Lower lobe of right lung (tissue), 2 donors: ENCODE results near the gene QRICH2. TPM values are rescaled to one million over a fixed set of nuclear protein-coding genes. Genes with fewer than 3 reads are reported as not detected.
"Not testable (repeated sequence)": the region's sequence is repeated elsewhere in the genome, so short reads cannot be mapped to it uniquely, and the experiment has no call there.

ENCODE experiments used
- ATAC-seq, 2 donors: fragments of 200-7000 bp; cut with Tn5 transposase; one replicate each; pipeline ENCODE4 v1.9.1; 2020 to 2022; ENCODE audit warnings: mild to moderate bottlenecking in 2 of 2, moderate library complexity in 2 of 2
- DNase-seq: peaks from one replicate; pipeline ENCODE4 v3.0.0-alpha.2; 2020
- H3K27ac ChIP-seq: fragments of 200-600 bp; one replicate; pipeline ENCODE4 v1.8.0; 2022
- H3K27me3 ChIP-seq: fragments of 200-600 bp; one replicate; pipeline ENCODE4 v1.8.0; 2022; ENCODE audit warnings: low read depth
- H3K36me3 ChIP-seq: fragments of 200-600 bp; one replicate; pipeline ENCODE4 v1.8.0; 2022; ENCODE audit warnings: mild to moderate bottlenecking
- H3K4me1 ChIP-seq: fragments of 200-600 bp; one replicate; pipeline ENCODE4 v1.8.0; 2022
- H3K4me3 ChIP-seq: fragments of 200-600 bp; one replicate; pipeline ENCODE4 v1.8.0; 2022; ENCODE audit warnings: mild to moderate bottlenecking
- H3K9me3 ChIP-seq: fragments of 200-600 bp; one replicate; pipeline ENCODE4 v1.8.0; 2022
- intact Hi-C: fragments of 100-400 bp; cut with DNase I; formaldehyde crosslinking; loops from one replicate; pipeline ENCODE4 v1.11.0; 2022
- total RNA-seq: library from RNA; stranded (reverse); fragmentation: NEBNext Ultra II Directional; extraction: Animal tissue kit (Norgen Biotek cat#: 25700); gene quantifications from one replicate; pipeline ENCODE4 v1.2.1, GENCODE V29; 2021
- TF ChIP-seq, protein P1 (sequence below): fragments of 200-600 bp; IDR thresholded peaks from one replicate; pipeline ENCODE4 v1.8.0; 2022; ENCODE audit warnings: antibody characterized with exemption, mild to moderate bottlenecking
- donor health status: DM: no; HTN: yes; CAD: no; lungs with severe emphysema.

The QRICH2 gene
- total RNA-seq, 1 donor from 2014 or later = 4.5 TPM

DNA sequence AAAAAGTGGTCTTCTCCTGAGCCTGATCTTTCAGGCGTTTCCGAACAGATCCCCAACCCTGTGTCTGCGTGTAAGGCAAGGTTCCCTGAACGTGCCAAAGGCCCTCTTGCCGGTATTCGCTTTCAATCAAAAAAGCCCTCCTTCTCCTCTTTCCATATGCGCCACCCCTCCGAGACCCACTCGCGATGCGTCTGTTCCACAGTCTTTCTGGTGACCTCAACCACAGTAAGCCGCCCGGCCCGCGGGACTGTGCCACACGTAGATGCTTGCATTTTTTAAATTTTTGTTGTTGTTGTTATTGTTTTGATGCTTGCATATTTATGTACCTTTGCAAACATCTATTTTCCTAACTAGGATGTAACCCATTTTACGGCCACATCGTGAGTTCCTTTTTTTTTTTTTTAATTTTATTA lies 46.2 kb upstream of the QRICH2 start:
- no peaks in the 10 kb centered on the region for H3K36me3 ChIP-seq
- TF ChIP-seq, protein P1, sequence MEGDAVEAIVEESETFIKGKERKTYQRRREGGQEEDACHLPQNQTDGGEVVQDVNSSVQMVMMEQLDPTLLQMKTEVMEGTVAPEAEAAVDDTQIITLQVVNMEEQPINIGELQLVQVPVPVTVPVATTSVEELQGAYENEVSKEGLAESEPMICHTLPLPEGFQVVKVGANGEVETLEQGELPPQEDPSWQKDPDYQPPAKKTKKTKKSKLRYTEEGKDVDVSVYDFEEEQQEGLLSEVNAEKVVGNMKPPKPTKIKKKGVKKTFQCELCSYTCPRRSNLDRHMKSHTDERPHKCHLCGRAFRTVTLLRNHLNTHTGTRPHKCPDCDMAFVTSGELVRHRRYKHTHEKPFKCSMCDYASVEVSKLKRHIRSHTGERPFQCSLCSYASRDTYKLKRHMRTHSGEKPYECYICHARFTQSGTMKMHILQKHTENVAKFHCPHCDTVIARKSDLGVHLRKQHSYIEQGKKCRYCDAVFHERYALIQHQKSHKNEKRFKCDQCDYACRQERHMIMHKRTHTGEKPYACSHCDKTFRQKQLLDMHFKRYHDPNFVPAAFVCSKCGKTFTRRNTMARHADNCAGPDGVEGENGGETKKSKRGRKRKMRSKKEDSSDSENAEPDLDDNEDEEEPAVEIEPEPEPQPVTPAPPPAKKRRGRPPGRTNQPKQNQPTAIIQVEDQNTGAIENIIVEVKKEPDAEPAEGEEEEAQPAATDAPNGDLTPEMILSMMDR = no peak
- no peaks in the 10 kb centered on the region for H3K27me3 ChIP-seq
- no peaks in the 10 kb centered on the region for H3K9me3 ChIP-seq
- peaks cover 21% of the 10 kb centered on the region for H3K4me1 ChIP-seq
- DNase-seq = peak; percentile 51
- peak overlapping the region; percentile 95 for H3K4me3 ChIP-seq
- peak overlapping the region; percentile 89 for H3K27ac ChIP-seq
- ATAC-seq = no peak
- intact Hi-C loops = no loop called here

DNA sequence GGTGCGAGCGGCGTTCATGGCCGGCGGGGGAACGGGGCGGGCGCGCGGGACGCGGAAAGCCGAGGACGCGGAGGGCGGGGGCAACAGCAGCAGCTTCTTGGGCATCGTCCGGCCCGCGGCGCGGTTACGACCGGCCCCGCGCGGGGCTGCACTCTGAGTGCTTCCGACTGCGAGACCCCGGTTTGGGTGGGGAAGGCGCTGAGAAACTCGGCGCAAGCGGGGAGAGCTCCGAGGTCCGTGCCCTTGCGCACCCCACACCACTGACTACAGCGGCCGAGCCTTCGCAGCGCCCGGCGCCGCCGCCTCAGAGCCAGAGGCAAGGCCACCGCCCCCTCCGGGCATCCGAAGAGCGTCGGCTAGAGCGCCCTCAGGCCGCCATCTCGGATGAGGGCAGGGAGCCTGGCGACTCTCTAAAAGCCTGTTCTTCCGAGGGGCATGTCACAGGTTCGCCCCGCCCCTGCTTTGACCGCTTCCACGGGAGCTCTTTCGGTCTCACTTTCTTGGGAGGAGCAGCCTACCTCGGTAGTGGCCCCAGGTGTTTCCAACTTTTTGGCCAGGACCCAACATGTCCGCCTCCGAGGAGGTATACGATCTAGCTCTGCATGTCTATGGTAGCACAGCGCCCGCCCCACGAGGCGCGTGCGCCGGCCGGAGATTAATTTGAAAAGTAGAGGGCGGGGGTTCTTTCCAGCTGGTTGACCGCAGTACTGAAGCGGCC lies 45.7 kb upstream of the QRICH2 start, which contains the start of gene PRPSAP1:
PRPSAP1 (minus strand) TSS at position 318 of the 718 bp plus-strand sequence; CDS start at position 105, 213 bp downstream.
- TF ChIP-seq, protein P1 = peak; percentile 66
- DNase-seq (peak; percentile 93), ATAC-seq (peak; percentile 98 to 99)
- Histone ChIP-seq H3K4me3 (peak within 1 kb of the TSS; percentile 95), H3K27ac (peak within 1 kb of the TSS; percentile 89), H3K27me3 (no peaks in the 10 kb centered on the region), H3K36me3 (no peaks in the 10 kb centered on the region), H3K4me1 (peaks cover 21% of the 10 kb centered on the region), H3K9me3 (no peaks in the 10 kb centered on the region)
- intact Hi-C loops = no loop called here

DNA sequence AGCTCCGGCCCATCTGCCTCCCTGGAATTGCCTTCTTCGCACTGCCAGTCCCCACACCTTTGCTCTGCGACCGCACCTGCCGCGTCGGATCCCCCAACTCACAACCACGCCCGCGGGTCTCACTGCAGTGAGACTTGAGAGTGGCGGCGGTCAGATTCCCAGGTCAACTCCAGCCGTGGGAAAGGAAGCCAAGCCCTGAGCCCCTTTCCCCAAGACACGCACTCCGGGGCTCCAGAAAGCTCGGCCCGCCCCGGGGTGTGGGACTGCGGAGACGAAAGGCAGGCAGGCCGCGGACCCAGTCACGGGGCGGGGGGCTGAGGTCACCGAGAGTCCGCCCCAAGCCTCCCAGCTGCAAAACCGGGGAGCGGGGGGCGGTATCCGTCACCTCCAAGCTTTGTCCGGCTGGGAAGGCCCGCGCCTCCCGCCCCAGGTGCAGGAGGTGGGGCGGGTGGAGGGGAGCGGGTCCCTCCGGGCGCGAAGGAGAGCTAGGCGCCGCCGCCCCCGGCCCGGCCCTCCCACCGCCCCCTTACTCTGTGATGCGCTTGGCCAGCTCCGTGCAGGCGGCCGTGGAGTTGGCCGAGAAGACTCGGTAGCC lies 45.0 kb upstream of the QRICH2 start:
- Histone ChIP-seq H3K27me3 (no peaks in the 10 kb centered on the region), H3K27ac (peak overlapping the region; percentile 89), H3K36me3 (peaks cover 5% of the 10 kb centered on the region), H3K4me3 (peak overlapping the region; percentile 95), H3K4me1 (peaks cover 21% of the 10 kb centered on the region), H3K9me3 (no peaks in the 10 kb centered on the region)
- TF ChIP-seq, protein P1 = no peak
- DNase-seq = peak; percentile 58
- intact Hi-C loops = no loop called here
- ATAC-seq = peak; percentile 51 to 67

DNA sequence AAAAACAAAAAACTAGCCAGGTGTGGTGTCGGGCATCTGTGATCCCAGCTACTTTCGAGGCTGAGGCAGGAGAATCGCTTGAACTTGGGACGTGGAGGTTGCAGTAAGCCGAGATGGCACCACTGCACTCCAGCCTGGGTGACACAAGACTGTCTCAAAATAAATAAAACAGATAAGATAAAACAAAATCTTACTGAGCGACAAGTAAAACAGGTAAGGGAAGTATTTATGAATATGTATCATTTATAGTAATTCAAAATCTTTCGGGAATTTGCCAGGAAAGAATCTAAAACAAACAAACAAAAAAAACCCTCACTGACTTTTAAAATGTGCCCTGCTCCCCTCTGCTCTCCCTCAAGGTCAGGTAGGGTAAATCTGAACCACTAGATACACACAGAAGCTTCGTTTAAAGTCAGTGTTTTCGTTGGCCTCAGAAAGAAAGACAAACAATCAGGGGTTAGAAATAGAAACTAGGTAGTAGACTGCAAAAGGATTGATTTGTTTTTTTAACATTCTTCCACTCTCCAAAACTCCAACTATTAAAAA lies 43.5 kb upstream of the QRICH2 start:
- no peak for ATAC-seq
- intact Hi-C loops = no loop called here
- no peak overlapping the region for H3K27ac ChIP-seq

DNA sequence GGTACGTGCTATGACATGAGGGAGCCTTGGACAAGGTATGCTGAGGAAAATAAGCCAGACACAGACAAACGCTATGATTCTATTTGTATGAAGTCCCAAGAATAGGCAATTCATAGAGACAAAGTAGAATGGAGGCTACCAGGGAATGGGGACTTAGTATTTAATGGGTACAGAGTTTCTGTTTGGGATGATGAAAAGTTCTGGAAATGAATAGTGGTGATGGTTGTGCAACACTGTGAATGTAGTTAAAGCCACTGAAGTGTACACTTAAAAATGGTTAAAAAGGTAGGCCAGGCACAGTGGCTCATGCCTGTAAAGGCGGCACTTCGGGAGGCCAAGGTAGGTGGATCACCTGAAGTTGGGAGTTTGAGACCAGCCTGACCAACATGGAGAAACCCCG lies 42.4 kb upstream of the QRICH2 start:
- intact Hi-C loops = no loop called here
- no peaks in the 10 kb centered on the region for H3K9me3 ChIP-seq
- ATAC-seq (no peak), DNase-seq (peak; percentile 14)
- peaks cover 32% of the 10 kb centered on the region for H3K36me3 ChIP-seq
- no peaks in the 10 kb centered on the region for H3K27me3 ChIP-seq
- TF ChIP-seq, protein P1 = no peak
- no peak overlapping the region for H3K4me3 ChIP-seq
- peaks cover 21% of the 10 kb centered on the region for H3K4me1 ChIP-seq
- H3K27ac ChIP-seq = no peak overlapping the region

More for the DNA sequence above, 43.5 kb upstream of the QRICH2 start:
- TF ChIP-seq, protein P1 = no peak
- Histone ChIP-seq H3K27me3 (no peaks in the 10 kb centered on the region), H3K9me3 (no peaks in the 10 kb centered on the region), H3K36me3 (peaks cover 20% of the 10 kb centered on the region), H3K4me3 (peak overlapping the region; percentile 6), H3K4me1 (peaks cover 21% of the 10 kb centered on the region)
- DNase-seq = no peak

DNA sequence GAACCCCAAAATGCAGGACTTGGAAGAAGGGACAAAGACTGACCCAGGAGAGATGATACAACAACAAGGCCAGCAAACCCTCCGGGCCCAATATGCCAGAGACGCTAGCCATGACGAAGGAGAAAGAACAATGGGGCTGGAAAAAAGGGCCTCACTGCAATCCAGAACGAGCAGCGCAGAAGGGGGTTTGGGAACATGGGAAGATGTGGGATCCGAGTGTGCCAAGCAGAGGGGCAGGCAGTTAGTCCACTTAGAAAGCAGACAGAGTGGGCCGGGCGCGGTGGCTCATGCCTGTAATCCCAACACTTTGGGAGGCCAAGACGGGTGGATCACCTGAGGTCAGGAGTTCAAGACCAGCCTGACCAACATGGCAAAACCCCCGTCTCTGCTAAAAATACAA lies 38.9 kb upstream of the QRICH2 start:
- H3K27ac ChIP-seq, intact Hi-C loops, H3K27me3 ChIP-seq, H3K4me3 ChIP-seq, H3K4me1 ChIP-seq, ATAC-seq, H3K9me3 ChIP-seq: not testable (repeated sequence)
- DNase-seq = peak; percentile 20
- peaks cover 59% of the 10 kb centered on the region for H3K36me3 ChIP-seq
